Stimulated activated CD4-positive, alpha-beta T cell treated with anti-CD3 and anti-CD28 coated beads, Interleukin-1b, Interleukin-23, amount 100 ng/mL, for 4 hours (primary cell): ENCODE data around the gene IQSEC3.
"Not testable (repeated sequence)": the region's sequence is repeated elsewhere in the genome, so short reads cannot be mapped to it uniquely, and the experiment has no call there.

Experiments
- DNase-seq, 2 donors: peaks; one replicate each; pipeline ENCODE4 v3.0.0-alpha.2; 2020; ENCODE audit warnings: low read depth in 2 of 2

IQSEC3 gene

GRCh38 chr12:52902-53734, 13.4 kb upstream of the IQSEC3 start:
- DNase-seq, result not testable (repeated sequence)

GRCh38 chr12:53735-54730, 12.5 kb upstream of the IQSEC3 start:
- no peak for DNase-seq

- no peak for DNase-seq
These were observed 11.6 kb upstream of the IQSEC3 start for GRCh38 chr12:54750-55535.

GRCh38 chr12:56683-57346, 9.8 kb upstream of the IQSEC3 start:
- no peak for DNase-seq

GRCh38 chr12:57539-57938, 9.0 kb upstream of the IQSEC3 start:
- DNase-seq, result no peak

- no peak for DNase-seq
These were observed 7.7 kb upstream of the IQSEC3 start for GRCh38 chr12:58832-59231.

- DNase-seq, result not testable (repeated sequence)
These were observed 4.7 kb upstream of the IQSEC3 start for GRCh38 chr12:61845-62244.

GRCh38 chr12:65491-66063, 990 bp upstream of the IQSEC3 start:
- DNase-seq, result not testable (repeated sequence)

- peak in 1 of 2 donors; percentile 12 for DNase-seq
These were observed 376 bp downstream of the IQSEC3 start for GRCh38 chr12:66782-67504.

GRCh38 chr12:69677-70076, 3.1 kb downstream of the IQSEC3 start:
- DNase-seq, result not testable (repeated sequence)

- not testable (repeated sequence) for DNase-seq
These were observed 4.0 kb downstream of the IQSEC3 start for GRCh38 chr12:70541-70940.

- DNase-seq, result not testable (repeated sequence)
These were observed 5.5 kb downstream of the IQSEC3 start for GRCh38 chr12:72018-72417.

GRCh38 chr12:74420-75190, 8.0 kb downstream of the IQSEC3 start:
- not testable (repeated sequence) for DNase-seq

GRCh38 chr12:75541-75940, 9.0 kb downstream of the IQSEC3 start:
- DNase-seq, result not testable (repeated sequence)

- DNase-seq, result not testable (repeated sequence)
These were observed 9.5 kb downstream of the IQSEC3 start for GRCh38 chr12:76102-76501.

- DNase-seq, result not testable (repeated sequence)
These were observed 10.0 kb downstream of the IQSEC3 start for GRCh38 chr12:76551-76950.

- not testable (repeated sequence) for DNase-seq
These were observed 10.6 kb downstream of the IQSEC3 start for GRCh38 chr12:77101-77719.

GRCh38 chr12:77769-78383, 11.3 kb downstream of the IQSEC3 start:
- peak; percentile 14 to 36 for DNase-seq
